K562 (cell line): ENCODE data around the gene FAM149A. TPM values are rescaled to one million over a fixed set of nuclear protein-coding genes. Genes with fewer than 3 reads are reported as not detected.

Source experiments
- BCL6 ChIP-seq: fragments of 250-450 bp; sonication (Bioruptor Pico); IDR thresholded peaks from 2 replicates; pipeline ENCODE4 v1.4.0; 2020
- CC2D1A ChIP-seq: fragments of 450-650 bp; IDR thresholded peaks from 2 replicates; pipeline ENCODE4 v1.6.1; 2017; ENCODE audit warnings: mild to moderate bottlenecking
- CHAMP1 ChIP-seq: fragments of 450-650 bp; IDR thresholded peaks from 2 replicates; pipeline ENCODE4 v1.6.1; 2016; ENCODE audit warnings: mild to moderate bottlenecking
- CLOCK ChIP-seq: fragments of 250-450 bp; sonication (Bioruptor Pico); IDR thresholded peaks from 2 replicates; pipeline ENCODE4 v1.4.0; 2020; ENCODE audit warnings: mild to moderate bottlenecking, moderate library complexity, borderline replicate concordance
- GTF2F1 ChIP-seq: IDR thresholded peaks from 2 replicates; pipeline ENCODE4 v1.6.1; 2011; ENCODE audit warnings: low read depth, low read length, improper control_type of control experiment
- MCM2 ChIP-seq: fragments of 450-650 bp; IDR thresholded peaks from 2 replicates; pipeline ENCODE4 v1.6.1; 2017; ENCODE audit warnings: low read depth, mild to moderate bottlenecking
- U2AF1 ChIP-seq: fragments of 200-400 bp; formaldehyde crosslinking; optimal IDR thresholded peaks from 2 replicates; pipeline ENCODE3; 2017; ENCODE audit warnings: mild to moderate bottlenecking, low read depth, low read length, moderate library complexity
- ZNF146 ChIP-seq: IDR thresholded peaks from one replicate; pipeline ENCODE4 v1.6.1; 2018; ENCODE audit warnings: missing compliant biosample characterization; ENCODE audit not compliant: unreplicated experiment
- ZNF407 ChIP-seq: fragments of 450-650 bp; IDR thresholded peaks from 2 replicates; pipeline ENCODE4 v1.6.1; 2016; ENCODE audit warnings: low read depth
- ZNF41 ChIP-seq: fragments of 250-450 bp; sonication (Bioruptor Pico); conservative IDR thresholded peaks from 2 replicates; pipeline ENCODE4 v1.4.0; 2020; ENCODE audit warnings: mild to moderate bottlenecking
- polyA plus RNA-seq, 8 experiments: library from polyadenylated mRNA; depleted of rRNA in 4 of 8; stranded (reverse) in 5 of 8; unstranded in 3 of 8; fragments of >200 nt; fragmentation: Nextera tagmentation in 2 of 8; fragmentation: Illumina TruSeq in 1 of 8; extraction: Ambion mirVana in 2 of 8; extraction: Trizol in 1 of 8; gene quantifications; 2 replicates each; pipeline versions ENCODE4 v1.2.1 to v1.2.3, GENCODE V29; 2011 to 2014; ENCODE audit warnings: inconsistent platforms in 1 of 8, missing spikeins in 1 of 8
- total RNA-seq, 7 experiments: library from RNA; depleted of rRNA in 6 of 7; stranded (reverse); fragments of >200 nt in 6 of 7; fragmentation: Illumina TruSeq in 2 of 7; extraction: Trizol in 2 of 7; gene quantifications; 2 replicates each; pipeline versions ENCODE4 v1.2.1 to v1.2.3, GENCODE V29; 2011 to 2021; ENCODE audit warnings: low replicate concordance in 1 of 7

Gene FAM149A
- total and polyA plus RNA-seq, 9 of the 15 experiments (the other 6 are each of a cell fraction or from before 2014, with no cell fraction given): not detected

GRCh38 chr4:186191200-186192065 lies 86.9 kb downstream of the FAM149A start, which contains the start of gene CYP4V2 (continued):
- TF ChIP-seq ZNF146 (CRISPR knock-in tag) (no peak), BCL6 (CRISPR knock-in tag) (no peak), CLOCK (CRISPR knock-in tag) (no peak), GTF2F1 (0 out of 2 replicates have a peak, but pooled peaks have one; percentile 20), MCM2 (no peak), CHAMP1 (peak; percentile 86), ZNF407 (no peak), ZNF41 (CRISPR knock-in tag) (no peak), U2AF1 (no peak), CC2D1A (no peak; the same call in 1 of the 2 replicates)
